OCI-M2 (cell line): ENCODE data around the gene RIMS3.
"Not testable (repeated sequence)": the region's sequence is repeated elsewhere in the genome, so short reads cannot be mapped to it uniquely, and the experiment has no call there.

Experiments used
- DNase-seq: peaks from one replicate; lab custom pipeline; 2025; ENCODE audit not compliant: unreplicated experiment; lab: John Stamatoyannopoulos, UW

Gene RIMS3

DNA sequence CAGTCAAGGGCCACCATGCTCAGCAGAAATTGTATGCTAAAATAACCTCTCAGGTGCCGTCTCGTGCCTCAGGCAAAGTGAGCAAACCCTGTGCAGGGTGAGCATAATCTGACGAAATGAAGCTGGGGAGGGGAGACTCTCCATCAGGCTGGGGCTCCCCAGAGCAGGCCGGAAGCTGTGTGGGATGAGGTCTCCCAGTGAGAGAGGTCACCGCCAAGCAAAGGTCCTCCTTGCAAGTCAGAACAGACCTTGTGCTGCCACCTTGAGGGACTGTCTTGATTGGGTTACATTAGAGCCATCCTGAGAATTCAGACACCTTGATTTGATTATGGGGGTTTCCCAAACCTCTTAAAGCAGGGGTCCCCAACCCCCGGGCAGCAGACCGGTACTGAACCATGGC lies 69.9 kb downstream of the RIMS3 start:
- DNase-seq: no peak

DNA sequence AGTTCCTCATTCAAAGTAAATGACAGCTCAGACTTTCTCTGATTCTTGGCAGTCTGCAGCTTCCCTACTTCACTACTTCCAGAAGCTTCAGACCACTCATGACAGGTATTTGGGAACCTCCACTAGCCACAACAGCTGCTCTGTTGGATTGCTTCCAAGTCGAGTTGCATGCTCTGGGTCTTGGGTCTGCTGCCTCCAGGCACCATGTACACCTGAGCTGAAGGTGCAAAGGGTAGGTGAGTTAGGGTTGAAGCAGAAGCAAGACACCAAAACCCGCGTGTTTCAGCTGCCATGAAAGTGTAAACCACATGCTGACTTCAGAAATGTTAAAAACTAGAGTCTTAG lies 71.3 kb downstream of the RIMS3 start:
- DNase-seq: no peak

DNA sequence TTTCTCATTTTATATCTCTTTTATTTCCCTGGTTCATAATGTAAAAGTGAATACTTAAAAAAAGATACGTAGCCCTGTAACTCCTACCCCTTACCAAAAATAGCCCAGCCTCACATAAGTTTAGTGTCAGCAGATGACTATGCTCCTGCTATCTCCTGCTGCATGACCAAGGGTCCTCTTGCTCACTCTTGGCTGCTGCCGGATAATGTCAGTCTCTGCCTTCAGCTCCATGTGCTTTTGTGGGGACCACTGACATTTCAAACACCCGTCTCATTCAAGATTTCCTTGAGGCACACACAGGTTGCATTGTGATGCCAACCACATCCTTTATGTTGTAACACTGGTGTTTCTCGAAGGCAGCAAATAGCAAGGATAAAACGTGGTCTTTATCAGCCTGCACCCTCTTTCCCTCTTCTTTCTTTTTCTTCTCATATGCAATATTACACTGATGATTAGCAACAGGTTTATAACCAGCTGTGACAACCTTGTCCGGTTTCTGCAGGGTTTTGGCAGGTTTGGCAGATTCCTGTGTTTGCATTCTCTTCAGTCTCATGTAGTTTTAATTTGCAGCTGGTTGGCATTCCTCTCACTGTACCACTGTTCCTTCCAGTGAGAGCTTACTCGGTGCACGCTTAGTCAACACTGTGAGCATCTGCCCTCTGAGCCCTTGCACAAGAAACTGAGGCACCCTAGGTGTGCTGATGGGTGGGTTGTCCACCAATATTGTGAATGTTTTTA lies 71.9 kb downstream of the RIMS3 start:
- no peak for DNase-seq

DNA sequence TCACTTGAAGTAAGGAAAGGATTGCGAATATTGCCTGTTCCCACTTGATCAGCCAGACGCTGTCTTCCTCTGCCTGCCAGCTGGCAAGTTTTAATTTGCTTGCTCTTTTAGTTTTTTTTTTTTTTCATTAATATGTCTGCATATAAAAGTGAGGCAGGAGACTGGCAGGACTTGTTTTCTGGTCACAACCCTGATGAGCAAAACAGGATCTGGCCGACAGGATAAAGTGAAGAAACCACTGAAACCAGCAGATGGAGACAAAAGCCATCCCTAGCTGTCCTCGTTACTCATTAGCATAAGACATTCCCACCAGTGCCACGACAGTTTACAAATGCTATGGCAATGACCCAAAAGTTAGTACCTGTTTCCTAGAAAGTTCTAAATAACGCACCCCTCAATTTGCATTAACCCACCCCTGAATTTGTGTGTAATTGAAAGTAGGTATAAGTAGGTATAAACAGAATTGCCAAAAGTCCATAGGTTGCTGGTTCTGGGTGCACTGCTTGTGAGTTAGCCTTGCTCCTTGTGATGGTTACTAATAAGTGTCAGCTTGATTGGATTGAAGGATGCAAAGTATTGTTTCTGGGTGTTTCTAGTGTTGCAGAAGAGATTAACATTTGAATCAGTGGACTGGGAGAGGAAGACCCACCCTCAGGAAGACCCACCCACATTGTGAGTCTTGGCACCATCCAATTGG lies 73.2 kb downstream of the RIMS3 start:
- DNase-seq: no peak

DNA sequence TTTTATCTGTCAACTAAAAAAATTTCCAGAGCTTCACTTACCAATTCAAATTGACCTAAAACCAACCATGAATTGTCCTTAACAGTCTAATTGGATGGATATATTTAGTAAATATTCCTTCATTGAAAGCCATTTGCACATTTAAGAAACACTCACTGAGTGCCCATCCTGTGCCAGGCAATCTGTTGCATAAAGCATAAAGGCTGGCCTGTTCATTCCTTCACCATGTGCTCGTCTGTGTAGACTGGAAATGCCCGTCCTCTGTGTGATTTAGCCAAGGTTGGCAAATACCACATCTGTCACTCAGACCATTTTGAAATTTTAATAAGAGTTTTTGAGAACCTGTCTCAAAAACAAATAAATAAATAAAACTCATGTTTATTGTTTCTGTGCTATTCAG lies 76.9 kb downstream of the RIMS3 start:
- DNase-seq: no peak

DNA sequence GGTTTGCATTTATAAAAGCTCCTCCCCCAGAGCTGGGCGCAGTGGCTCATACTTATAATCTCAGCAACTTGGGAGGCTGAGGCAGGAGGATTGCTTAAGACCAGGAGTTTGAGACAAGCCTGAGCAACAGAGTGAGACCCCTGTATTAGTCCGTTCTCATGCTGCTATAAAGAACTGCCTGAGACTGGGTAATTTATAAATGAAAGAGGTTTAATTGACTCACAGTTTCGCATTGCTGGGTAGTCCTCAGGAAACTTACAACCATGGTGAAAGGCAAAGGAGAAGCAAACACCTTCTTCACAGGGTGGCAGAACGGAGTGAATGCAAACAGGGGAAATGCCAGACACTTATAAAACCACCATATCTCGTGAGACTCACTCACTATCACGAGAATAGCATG lies 81.5 kb downstream of the RIMS3 start:
- no peak for DNase-seq

DNA sequence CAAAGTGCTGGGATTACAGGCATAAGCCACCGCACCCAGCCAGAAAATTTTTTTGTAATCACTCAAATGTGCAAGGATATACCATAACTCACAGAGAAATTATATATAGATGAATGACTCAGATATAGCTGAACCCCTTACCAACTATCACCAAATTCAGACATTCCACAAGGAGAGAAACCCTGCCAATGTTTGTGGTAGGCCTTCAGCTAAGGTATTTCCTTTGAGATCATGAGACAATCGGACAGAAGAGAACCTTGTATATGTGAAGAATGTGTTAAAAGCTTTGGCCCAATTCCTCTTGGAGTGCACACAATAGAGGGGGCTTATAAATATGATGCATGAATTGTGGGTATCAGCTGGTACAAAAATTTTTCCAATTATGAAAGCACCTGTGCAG lies 83.4 kb downstream of the RIMS3 start:
- no peak for DNase-seq

DNA sequence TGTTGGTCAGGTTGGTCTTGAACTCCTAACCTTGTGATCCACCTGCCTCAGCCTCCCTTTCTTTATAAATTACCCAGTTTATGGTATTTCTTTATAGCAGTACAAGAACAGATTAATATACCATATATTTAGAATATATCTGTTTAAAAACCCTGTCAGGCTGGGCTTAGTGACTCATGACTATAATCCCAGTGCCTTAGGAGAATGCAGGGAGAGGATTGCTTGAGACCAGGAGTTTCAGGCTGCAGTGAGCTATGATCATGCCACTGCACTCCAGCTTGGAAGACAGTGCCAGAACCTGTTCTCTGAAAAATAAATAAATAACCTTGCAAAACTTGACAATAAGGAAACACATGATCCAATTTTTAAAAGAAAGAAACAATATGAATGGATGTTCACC lies 90.1 kb downstream of the RIMS3 start:
- no peak for DNase-seq

DNA sequence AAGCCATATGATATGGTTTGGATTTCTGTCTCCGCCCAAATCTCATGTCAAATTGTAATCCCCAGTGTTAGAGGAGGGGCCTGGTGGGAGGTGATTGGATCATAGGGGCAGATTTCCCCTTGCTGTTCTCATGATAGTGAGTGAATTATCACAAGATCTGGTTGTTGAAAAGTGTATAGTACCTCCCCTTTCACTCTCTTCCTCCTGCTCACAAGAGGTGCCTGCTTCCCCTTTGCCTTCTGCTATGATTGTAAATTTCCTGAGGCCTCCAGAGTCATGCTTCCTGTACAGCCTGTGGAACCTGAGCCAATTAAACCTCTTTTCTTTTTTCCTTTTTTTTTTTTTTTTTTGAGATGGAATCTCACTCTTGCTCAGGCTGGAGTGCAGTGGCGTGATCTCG lies 90.7 kb downstream of the RIMS3 start:
- DNase-seq: not testable (repeated sequence)
